SK-N-SH treated with all-trans-retinoic acid at 6 μM for 48 hours (cell line): ENCODE data around the gene TMEM183A.

Experiments used
- ARNTL ChIP-seq: fragments of 450-650 bp; formaldehyde crosslinking; IDR thresholded peaks from 2 replicates; pipeline ENCODE4 v1.5.0; 2020; ENCODE audit warnings: low read depth, mild to moderate bottlenecking, moderate library complexity, borderline replicate concordance
- CSRNP3 ChIP-seq: fragments of 250-450 bp; sonication (Bioruptor Pico); IDR thresholded peaks from 2 replicates; pipeline ENCODE4 v1.5.1; 2021; ENCODE audit warnings: mild to moderate bottlenecking, moderate library complexity
- ISL1 ChIP-seq: fragments of 250-450 bp; sonication (Bioruptor Pico); IDR thresholded peaks from 2 replicates; pipeline ENCODE4 v2.1.2; 2022; ENCODE audit warnings: mild to moderate bottlenecking, moderate library complexity
- PATZ1 ChIP-seq: fragments of 250-450 bp; sonication (Bioruptor Pico); IDR thresholded peaks from 2 replicates; pipeline ENCODE4 v1.8.0; 2020; ENCODE audit warnings: mild to moderate bottlenecking, moderate library complexity, borderline replicate concordance
- RARB ChIP-seq: fragments of 250-450 bp; sonication (Bioruptor Pico); IDR thresholded peaks from 2 replicates; pipeline ENCODE4 v1.8.0; 2021; ENCODE audit warnings: mild to moderate bottlenecking, moderate library complexity
- TCF4 ChIP-seq: fragments of 250-450 bp; sonication (Bioruptor Pico); IDR thresholded peaks from 2 replicates; pipeline ENCODE4 v1.8.0; 2021; ENCODE audit warnings: mild to moderate bottlenecking, moderate library complexity, borderline replicate concordance
- ZFP3 ChIP-seq: fragments of 250-450 bp; sonication (Bioruptor Pico); IDR thresholded peaks from 2 replicates; pipeline ENCODE4 v1.5.0; 2020; ENCODE audit warnings: mild to moderate bottlenecking, moderate library complexity

- TF ChIP-seq CSRNP3 (CRISPR knock-in tag) (no peak), ARNTL (CRISPR knock-in tag) (no peak), TCF4 (CRISPR knock-in tag) (no peak), PATZ1 (CRISPR knock-in tag) (no peak), ZFP3 (CRISPR knock-in tag) (no peak), ISL1 (CRISPR knock-in tag) (no peak), RARB (no peak)
Measured at GRCh38 chr1:202959276-202959620, 47.9 kb upstream of the TMEM183A start.
